ENCODE measurements around the gene GPR25. TPM values are rescaled to one million over a fixed set of nuclear protein-coding genes. Genes with fewer than 3 reads are reported as not detected.

GPR25 gene
- total RNA-seq, 4 donors from 2014 or later: 0.24 TPM; not detected in 3

DNA sequence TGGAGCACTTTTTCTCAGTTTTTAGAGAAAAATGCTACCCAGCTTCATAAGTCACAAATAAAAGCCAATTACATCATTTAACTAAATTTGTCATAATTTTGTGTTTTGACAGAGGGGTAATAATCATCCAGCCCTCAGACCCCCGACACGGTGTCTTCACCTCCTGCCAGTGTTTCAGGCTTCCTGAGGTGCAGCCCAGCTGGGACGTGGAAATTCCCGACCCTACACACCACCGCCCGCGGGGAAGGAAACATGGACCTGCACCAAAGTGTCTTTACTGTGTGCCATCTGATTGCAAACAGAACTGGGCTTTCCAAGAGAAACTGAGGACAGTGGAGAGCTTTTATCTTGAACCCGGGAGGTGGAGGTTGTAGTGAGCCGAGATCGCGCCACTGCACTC lies 14.3 kb downstream of the GPR25 start:
- ATAC-seq (no peak), DNase-seq (no peak)
- Histone ChIP-seq H3K4me3 (no peak overlapping the region), H3K9me3 (no peaks in the 10 kb centered on the region), H3K27me3 (peaks cover 22 to 25% (median 24%) of the 10 kb centered on the region in 3 donors), H3K36me3 (no peaks in the 10 kb centered on the region), H3K4me1 (peaks cover 0 to 10% of the 10 kb centered on the region in 2 donors), H3K27ac (no peak overlapping the region)
- intact Hi-C loops (cut with DNase I; ENCODE audit: low total_unique reads): no loop called here
- in situ Hi-C loops (cut with MboI; ENCODE audit: low sequenced_read_pairs in 4 of 4): no loop called here
- TF ChIP-seq, protein P1, sequence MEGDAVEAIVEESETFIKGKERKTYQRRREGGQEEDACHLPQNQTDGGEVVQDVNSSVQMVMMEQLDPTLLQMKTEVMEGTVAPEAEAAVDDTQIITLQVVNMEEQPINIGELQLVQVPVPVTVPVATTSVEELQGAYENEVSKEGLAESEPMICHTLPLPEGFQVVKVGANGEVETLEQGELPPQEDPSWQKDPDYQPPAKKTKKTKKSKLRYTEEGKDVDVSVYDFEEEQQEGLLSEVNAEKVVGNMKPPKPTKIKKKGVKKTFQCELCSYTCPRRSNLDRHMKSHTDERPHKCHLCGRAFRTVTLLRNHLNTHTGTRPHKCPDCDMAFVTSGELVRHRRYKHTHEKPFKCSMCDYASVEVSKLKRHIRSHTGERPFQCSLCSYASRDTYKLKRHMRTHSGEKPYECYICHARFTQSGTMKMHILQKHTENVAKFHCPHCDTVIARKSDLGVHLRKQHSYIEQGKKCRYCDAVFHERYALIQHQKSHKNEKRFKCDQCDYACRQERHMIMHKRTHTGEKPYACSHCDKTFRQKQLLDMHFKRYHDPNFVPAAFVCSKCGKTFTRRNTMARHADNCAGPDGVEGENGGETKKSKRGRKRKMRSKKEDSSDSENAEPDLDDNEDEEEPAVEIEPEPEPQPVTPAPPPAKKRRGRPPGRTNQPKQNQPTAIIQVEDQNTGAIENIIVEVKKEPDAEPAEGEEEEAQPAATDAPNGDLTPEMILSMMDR (IDR thresholded peaks at IDR 0.05 in 4 of 5, conservative IDR thresholded peaks at IDR 0.05 in 1 of 5): no peak
- TF ChIP-seq POLR2A (IDR thresholded peaks at IDR 0.05): no peak

DNA sequence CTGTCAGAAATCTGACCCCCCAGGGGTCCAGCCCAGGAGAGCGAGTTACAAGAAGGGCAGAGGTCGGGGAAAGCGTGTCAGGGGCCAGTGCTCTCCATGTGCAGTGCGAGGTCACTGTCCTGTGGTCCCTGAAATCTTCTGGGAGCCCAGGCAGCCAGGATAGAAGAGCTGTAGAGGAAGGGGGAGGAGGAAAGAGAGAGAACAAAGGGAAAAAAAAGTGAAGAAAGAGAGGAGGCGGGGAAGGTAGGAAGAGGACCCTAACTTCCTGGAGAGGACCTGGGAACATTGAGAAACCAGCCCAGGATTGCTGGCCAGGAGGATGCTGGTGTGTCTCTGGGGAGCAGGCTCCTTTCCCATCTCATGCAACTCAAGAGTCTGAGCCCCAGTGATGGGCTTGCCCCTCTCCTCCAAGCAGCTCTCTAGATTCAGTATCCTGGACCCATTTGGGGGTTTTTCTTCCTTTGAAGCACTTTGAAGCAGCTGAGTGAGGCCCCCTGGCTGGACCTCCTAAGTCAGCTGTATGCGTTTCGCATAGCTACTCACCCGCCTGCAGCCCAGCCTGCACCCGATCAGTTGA lies 15.1 kb downstream of the GPR25 start:
- no peak for DNase-seq
- TF ChIP-seq, protein P1 (IDR thresholded peaks at IDR 0.05 in 4 of 5, conservative IDR thresholded peaks at IDR 0.05 in 1 of 5): no peak
- TF ChIP-seq POLR2A (IDR thresholded peaks at IDR 0.05): no peak
- intact Hi-C loops (cut with DNase I; ENCODE audit: low total_unique reads) (no loop called here), in situ Hi-C loops (cut with MboI; ENCODE audit: low sequenced_read_pairs in 4 of 4) (no loop called here)
- no peak for ATAC-seq
- Histone ChIP-seq H3K36me3 (no peaks in the 10 kb centered on the region), H3K27me3 (peaks cover 25 to 34% (median 29%) of the 10 kb centered on the region in 3 donors), H3K27ac (no peak overlapping the region), H3K4me1 (peaks cover 0 to 10% of the 10 kb centered on the region in 2 donors), H3K9me3 (no peaks in the 10 kb centered on the region), H3K4me3 (no peak overlapping the region)

DNA sequence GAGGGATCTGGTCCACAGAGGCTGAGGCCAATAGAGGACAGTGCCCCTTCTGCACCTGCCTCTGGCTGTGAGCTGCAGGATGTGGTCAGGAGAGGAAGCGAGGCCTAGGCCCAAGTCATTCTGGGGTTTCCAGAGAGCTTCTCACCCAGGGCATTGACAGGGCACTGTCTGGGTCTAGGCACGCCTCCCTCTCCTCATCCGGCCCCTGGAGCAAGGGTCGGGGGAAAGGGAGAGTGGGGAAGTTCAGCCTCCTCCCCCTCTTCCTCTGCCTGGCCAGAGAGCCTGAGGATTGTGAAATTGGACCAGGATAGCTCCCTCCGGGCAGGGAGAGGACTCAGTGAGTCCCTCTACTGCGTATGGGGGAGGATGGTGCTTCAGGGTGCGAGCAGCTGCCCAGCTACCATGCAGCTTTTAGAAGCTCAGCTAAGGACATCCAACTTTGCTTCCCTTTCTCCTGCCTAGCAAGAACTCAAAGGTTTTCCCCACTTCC lies 15.6 kb downstream of the GPR25 start:
- no peaks in the 10 kb centered on the region for H3K9me3 ChIP-seq
- H3K27me3 ChIP-seq: peaks cover 25 to 37% (median 29%) of the 10 kb centered on the region in 3 donors
- DNase-seq: no peak
- no peak overlapping the region for H3K27ac ChIP-seq
- no peak for ATAC-seq
- in situ Hi-C loops (cut with MboI; ENCODE audit: low sequenced_read_pairs in 4 of 4): no loop called here
- intact Hi-C loops (cut with DNase I; ENCODE audit: low total_unique reads): no loop called here
- TF ChIP-seq, protein P1 (IDR thresholded peaks at IDR 0.05 in 4 of 5, conservative IDR thresholded peaks at IDR 0.05 in 1 of 5): no peak
- TF ChIP-seq POLR2A (IDR thresholded peaks at IDR 0.05): no peak
- no peaks in the 10 kb centered on the region for H3K36me3 ChIP-seq
- peaks cover 0 to 10% of the 10 kb centered on the region in 2 donors for H3K4me1 ChIP-seq
- no peak overlapping the region for H3K4me3 ChIP-seq

DNA sequence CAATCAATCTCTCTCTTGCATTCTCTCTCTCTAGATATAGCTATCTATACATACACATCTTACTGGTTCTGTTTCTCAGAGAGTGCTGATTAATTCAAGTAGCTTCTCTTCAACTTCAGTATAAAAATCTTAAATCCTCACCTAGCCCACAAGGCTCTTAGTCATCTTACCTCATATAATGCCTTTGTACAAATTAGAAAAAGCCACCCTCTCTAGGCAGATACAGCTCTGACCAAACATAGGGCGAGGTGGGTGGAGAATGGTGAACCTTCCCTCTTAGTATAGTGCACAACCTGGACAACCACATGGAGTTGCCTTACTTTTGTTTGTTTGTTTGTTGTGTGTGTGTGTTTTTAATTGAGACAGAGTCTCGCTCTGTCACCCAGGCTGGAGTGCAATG lies 16.8 kb downstream of the GPR25 start:
- no peak for DNase-seq
- Histone ChIP-seq H3K9me3 (no peaks in the 10 kb centered on the region), H3K27me3 (peaks cover 25 to 37% (median 29%) of the 10 kb centered on the region in 3 donors), H3K27ac (no peak overlapping the region), H3K36me3 (no peaks in the 10 kb centered on the region), H3K4me3 (no peak overlapping the region), H3K4me1 (peaks cover 0 to 10% of the 10 kb centered on the region in 2 donors)
- intact Hi-C loops (cut with DNase I; ENCODE audit: low total_unique reads) (no loop called here), in situ Hi-C loops (cut with MboI; ENCODE audit: low sequenced_read_pairs in 4 of 4) (no loop called here)
- no peak for ATAC-seq
- no peak for TF ChIP-seq POLR2A (IDR thresholded peaks at IDR 0.05)
- TF ChIP-seq, protein P1 (IDR thresholded peaks at IDR 0.05 in 4 of 5, conservative IDR thresholded peaks at IDR 0.05 in 1 of 5): no peak

All from gastrocnemius medialis (tissue), 4 donors.